Sciatic nerve (tissue), 2 donors: ENCODE data around the gene TMEM109. TPM values are rescaled to one million over a fixed set of nuclear protein-coding genes. Genes with fewer than 3 reads are reported as not detected.

Source experiments
- ATAC-seq: fragments of 200-7000 bp; cut with Tn5 transposase; one replicate; pipeline ENCODE4 v1.9.1; 2020; ENCODE audit warnings: mild to moderate bottlenecking, moderate library complexity
- DNase-seq: peaks from one replicate; pipeline ENCODE4 v3.0.0-alpha.2; 2020; ENCODE audit warnings: low spot score
- intact Hi-C: fragments of 100-400 bp; cut with DNase I; formaldehyde crosslinking; loops from one replicate; pipeline ENCODE4 v1.14.2; 2022
- total RNA-seq: library from RNA; stranded (reverse); fragmentation: NEBNext Ultra II Directional; extraction: Animal tissue kit (Norgen Biotek cat#: 25700); gene quantifications from one replicate; pipeline ENCODE4 v1.2.1, GENCODE V29; 2021
- donor health status: DM: no; HTN: no; CAD: no.
- donor health status: DM: no; HTN: no; CAD: no.

The TMEM109 gene
- total RNA-seq, 1 donor from 2014 or later: 128 TPM

GRCh38 chr11:60950933-60951605 lies 37.1 kb downstream of the TMEM109 start:
- intact Hi-C loops: no loop called here
- ATAC-seq (peak; percentile 3), DNase-seq (peak; percentile 66)

- ATAC-seq: peak; percentile 55
- intact Hi-C loops: no loop called here
- peak; percentile 63 for DNase-seq
Measured at GRCh38 chr11:60951606-60951903, 37.6 kb downstream of the TMEM109 start.

- ATAC-seq (peak; percentile 87), DNase-seq (peak; percentile 81)
- intact Hi-C loops: no loop called here
Measured at GRCh38 chr11:60951904-60952741, 38.2 kb downstream of the TMEM109 start, which contains the start of gene SLC15A3. Gene SLC15A3, minus strand, starts transcription at chr11:60952176. Its CDS starts 625 bp downstream, at chr11:60951551.

GRCh38 chr11:60952742-60953170 lies 38.8 kb downstream of the TMEM109 start:
- DNase-seq (no peak), ATAC-seq (peak; percentile 63)
- intact Hi-C loops: no loop called here

GRCh38 chr11:60953781-60954180 lies 39.8 kb downstream of the TMEM109 start:
- ATAC-seq (no peak), DNase-seq (peak; percentile 49)
- intact Hi-C loops: no loop called here

GRCh38 chr11:60954421-60954820 lies 40.5 kb downstream of the TMEM109 start:
- DNase-seq (peak; percentile 52), ATAC-seq (no peak)
- intact Hi-C loops: no loop called here

- intact Hi-C loops: no loop called here
- ATAC-seq (no peak), DNase-seq (peak; percentile 64)
Measured at GRCh38 chr11:60955571-60955970, 41.6 kb downstream of the TMEM109 start.

GRCh38 chr11:60957188-60957587 lies 43.2 kb downstream of the TMEM109 start:
- ATAC-seq (no peak), DNase-seq (no peak)
- intact Hi-C loops: no loop called here

- no peak for ATAC-seq
Measured at GRCh38 chr11:60959431-60959830, 45.5 kb downstream of the TMEM109 start.

GRCh38 chr11:60960405-60960804 lies 46.4 kb downstream of the TMEM109 start:
- intact Hi-C loops: no loop called here
- ATAC-seq (no peak), DNase-seq (no peak)

More at GRCh38 chr11:60959431-60959830, 45.5 kb downstream of the TMEM109 start:
- intact Hi-C loops: no loop called here
- DNase-seq: no peak

GRCh38 chr11:60964801-60965200 lies 50.8 kb downstream of the TMEM109 start:
- ATAC-seq: no peak
- intact Hi-C loops: no loop called here

GRCh38 chr11:60966890-60967289 lies 52.9 kb downstream of the TMEM109 start:
- intact Hi-C loops: no loop called here
- ATAC-seq (peak; percentile 45), DNase-seq (no peak)

More at GRCh38 chr11:60964801-60965200, 50.8 kb downstream of the TMEM109 start:
- no peak for DNase-seq

- intact Hi-C loops: no loop called here
- no peak for DNase-seq
- no peak for ATAC-seq
Measured at GRCh38 chr11:60968223-60968622, 54.3 kb downstream of the TMEM109 start.

GRCh38 chr11:60970369-60970774 lies 56.4 kb downstream of the TMEM109 start:
- peak; percentile 42 for ATAC-seq
- intact Hi-C loops: no loop called here
- DNase-seq: peak; percentile 74

- ATAC-seq: no peak
- intact Hi-C loops: no loop called here
- no peak for DNase-seq
Measured at GRCh38 chr11:60970890-60971289, 56.9 kb downstream of the TMEM109 start.

GRCh38 chr11:60971520-60971919 lies 57.6 kb downstream of the TMEM109 start, which contains the start of gene CD6:
Gene CD6, plus strand, starts transcription at chr11:60971680. Its CDS starts 186 bp downstream, at chr11:60971866.
- intact Hi-C loops: no loop called here
- ATAC-seq: no peak

GRCh38 chr11:60972182-60973030 lies 58.4 kb downstream of the TMEM109 start:
- no peak for ATAC-seq
- DNase-seq: no peak
- intact Hi-C loops: no loop called here

More at GRCh38 chr11:60971520-60971919, 57.6 kb downstream of the TMEM109 start, which contains the start of gene CD6:
- no peak for DNase-seq
